HG03060 (cell line): ENCODE results near the gene PPP2R5C.

Experiments
- ATAC-seq: cut with Tn5 transposase; IDR thresholded peaks from one replicate; pipeline ENCODE4 v1.9.1; 2021; ENCODE audit warnings: low read depth, moderate number of reproducible peaks; ENCODE audit not compliant: unreplicated experiment

The PPP2R5C gene

GRCh38 chr14:101932673-101933072 lies 171.2 kb downstream of the PPP2R5C start:
- no peak for ATAC-seq

- ATAC-seq: no peak
These were observed 171.7 kb downstream of the PPP2R5C start for GRCh38 chr14:101933209-101933608.

- no peak for ATAC-seq
These were observed 173.2 kb downstream of the PPP2R5C start for GRCh38 chr14:101934601-101935150.

GRCh38 chr14:101937926-101938767 lies 176.6 kb downstream of the PPP2R5C start:
- ATAC-seq: no peak

GRCh38 chr14:101939646-101940170 lies 178.2 kb downstream of the PPP2R5C start:
- ATAC-seq: no peak

- ATAC-seq: no peak
These were observed 182.9 kb downstream of the PPP2R5C start for GRCh38 chr14:101944451-101944850.

GRCh38 chr14:101945171-101945570 lies 183.7 kb downstream of the PPP2R5C start:
- no peak for ATAC-seq

- no peak for ATAC-seq
These were observed 186.0 kb downstream of the PPP2R5C start for GRCh38 chr14:101947577-101947903.

- peak; percentile 97 for ATAC-seq
These were observed 186.6 kb downstream of the PPP2R5C start for GRCh38 chr14:101947904-101948665.

- ATAC-seq: no peak
These were observed 187.2 kb downstream of the PPP2R5C start for GRCh38 chr14:101948666-101949216.

GRCh38 chr14:101950100-101950499 lies 188.6 kb downstream of the PPP2R5C start:
- ATAC-seq: no peak

GRCh38 chr14:101950516-101951215 lies 189.2 kb downstream of the PPP2R5C start:
- no peak for ATAC-seq

GRCh38 chr14:101953151-101953550 lies 191.6 kb downstream of the PPP2R5C start:
- no peak for ATAC-seq

- ATAC-seq: no peak
These were observed 193.0 kb downstream of the PPP2R5C start for GRCh38 chr14:101954501-101954900.

- ATAC-seq: no peak
These were observed 194.2 kb downstream of the PPP2R5C start for GRCh38 chr14:101955695-101956161.

- ATAC-seq: no peak
These were observed 194.8 kb downstream of the PPP2R5C start for GRCh38 chr14:101956179-101956885.

- ATAC-seq: no peak
These were observed 196.1 kb downstream of the PPP2R5C start for GRCh38 chr14:101957406-101958234.

GRCh38 chr14:101958418-101959180 lies 197.1 kb downstream of the PPP2R5C start:
- ATAC-seq: no peak
